Measurements from ENCODE around the gene CISH. TPM values are rescaled to one million over a fixed set of nuclear protein-coding genes. Genes with fewer than 3 reads are reported as not detected.
A peak's percentile ranks its signal among the peaks of the same experiment; 100 is the strongest.

The CISH gene
- total RNA-seq, 1 donor from 2014 or later, result 6.4 TPM

DNA sequence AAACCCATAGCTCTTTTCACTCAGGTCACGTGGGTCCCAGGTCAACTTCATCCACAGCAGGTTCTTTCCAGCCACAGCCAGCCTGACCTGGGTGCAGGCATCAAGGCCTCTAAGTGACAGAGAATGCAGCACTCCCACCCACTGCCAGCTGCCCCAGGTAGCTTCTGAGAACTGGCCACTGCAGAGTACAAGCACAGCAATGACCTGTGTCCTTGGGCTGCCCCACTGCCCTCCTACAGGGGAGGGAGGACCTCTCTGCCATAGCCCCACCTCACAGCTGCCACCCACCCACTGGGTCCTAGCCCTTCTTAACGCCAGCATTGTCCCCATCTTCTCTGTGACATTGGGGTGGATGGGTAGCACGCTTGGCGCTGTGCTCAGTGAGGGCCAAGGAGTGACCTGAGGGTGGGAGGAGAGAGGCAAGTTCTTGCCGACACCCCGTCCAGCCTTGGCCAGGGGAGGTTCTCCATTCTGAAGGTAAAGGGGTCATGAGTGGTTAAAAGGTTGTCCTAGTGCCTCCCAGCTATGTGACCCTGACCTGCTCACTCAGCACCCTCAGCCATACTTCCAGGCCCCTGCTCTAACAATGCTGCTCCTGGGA is 12.4 kb downstream of the CISH start:
- no peak for DNase-seq (ENCODE audit: low read depth)

DNA sequence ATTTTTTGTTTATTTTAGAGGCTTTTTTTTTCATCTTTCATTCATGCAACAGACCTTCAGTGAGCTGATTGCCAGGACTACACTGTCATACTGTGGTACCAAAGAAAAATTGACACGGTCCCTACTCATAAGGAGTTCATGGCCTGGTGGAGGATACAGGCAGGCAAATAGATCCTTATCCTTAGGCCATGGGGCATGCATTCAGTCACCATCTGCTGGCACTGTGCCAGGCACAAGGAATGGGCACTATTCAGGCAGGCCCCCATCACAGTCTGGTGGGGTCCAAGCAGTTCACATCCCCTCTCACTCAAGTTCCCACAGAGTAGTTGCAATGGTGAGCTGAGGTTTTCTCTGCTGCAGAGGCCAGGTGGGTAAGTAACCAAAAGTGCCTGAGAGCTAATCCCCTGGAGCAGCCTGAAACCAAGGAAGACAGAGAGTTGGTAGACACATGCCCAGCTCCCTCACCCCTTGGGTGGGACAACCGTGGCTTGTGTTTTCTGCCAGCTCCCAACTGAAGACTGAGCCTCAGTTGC is 17.3 kb downstream of the CISH start:
- DNase-seq (ENCODE audit: low read depth), result no peak

DNA sequence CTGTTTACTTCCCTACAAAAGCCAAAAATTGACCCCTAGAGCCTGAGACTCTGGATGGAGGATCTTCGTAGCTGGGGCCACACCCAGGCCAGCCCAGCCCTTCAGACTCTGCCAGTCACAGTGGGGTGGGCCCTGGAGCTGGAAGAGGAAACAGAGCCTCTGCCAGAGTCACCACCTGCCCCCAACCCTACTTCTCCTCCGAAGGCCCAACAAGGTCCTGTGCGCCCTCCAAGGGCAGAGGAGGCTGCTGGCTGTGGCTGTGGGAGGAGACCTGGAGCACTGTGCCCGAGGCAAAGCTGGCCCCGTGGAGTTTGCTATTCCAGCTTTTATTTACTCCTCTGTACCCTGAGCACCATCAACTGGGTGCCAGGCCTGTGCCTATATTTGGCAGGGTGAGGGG is 19.0 kb downstream of the CISH start:
- no peak for DNase-seq (ENCODE audit: low read depth)

DNA sequence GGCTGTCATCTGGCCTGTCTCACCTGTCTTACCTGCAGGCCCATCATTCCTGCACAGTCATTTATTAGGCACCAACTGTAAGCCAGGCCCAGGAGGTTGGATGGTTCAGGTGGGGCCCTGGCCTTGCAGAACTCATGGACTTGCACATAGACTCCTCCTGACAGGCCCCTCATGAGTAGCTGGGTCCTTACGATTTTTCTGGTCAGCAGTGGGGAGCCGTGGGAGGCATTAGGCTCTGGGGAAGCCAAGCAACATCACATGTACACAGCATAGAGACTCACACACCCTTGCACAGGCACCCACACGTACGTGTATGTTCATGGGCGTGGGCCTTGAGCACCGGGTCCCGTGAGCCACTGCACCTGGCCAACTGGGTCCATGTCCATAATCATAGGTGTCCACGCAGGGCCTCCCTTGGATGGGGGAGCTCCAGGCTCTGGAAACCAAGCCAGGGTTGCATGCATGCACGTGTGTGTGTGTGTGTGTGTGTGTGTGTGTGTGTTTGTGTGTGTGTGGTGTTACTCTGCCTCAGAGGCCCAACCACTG is 20.3 kb downstream of the CISH start:
- no peak for DNase-seq (ENCODE audit: low read depth)

DNA sequence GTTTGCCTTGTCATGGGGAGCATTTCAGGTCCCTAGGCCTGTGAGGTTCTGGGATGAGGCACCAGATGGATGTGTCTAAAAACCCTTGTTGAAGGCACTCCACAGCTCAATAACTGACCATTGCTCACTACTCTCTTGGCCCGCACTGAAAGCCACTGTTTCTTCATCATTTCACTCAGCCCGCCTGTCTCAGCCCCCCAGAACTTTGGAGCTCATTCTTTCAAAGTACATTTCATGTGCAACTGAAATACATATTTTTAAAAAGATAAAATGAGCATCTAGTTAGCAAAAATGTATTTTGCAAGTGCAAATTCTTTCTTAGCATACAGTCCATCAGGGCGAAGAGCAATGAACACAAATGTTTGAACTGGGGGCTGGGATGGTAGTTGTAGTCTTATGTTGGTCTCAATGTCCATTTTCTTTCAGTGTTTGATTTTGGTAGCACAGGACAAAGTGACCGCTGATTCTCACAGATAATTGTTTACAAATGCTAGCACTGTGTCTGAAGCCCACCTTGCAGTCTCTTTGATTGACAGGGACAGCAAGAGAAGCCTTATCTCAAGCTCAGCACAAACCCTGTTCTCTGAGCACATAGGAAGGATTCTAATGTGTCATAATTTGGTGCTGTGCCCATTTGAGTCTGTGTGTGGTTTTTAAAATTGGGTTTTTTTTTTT is 22.7 kb downstream of the CISH start:
- DNase-seq (ENCODE audit: low read depth), result no peak

DNA sequence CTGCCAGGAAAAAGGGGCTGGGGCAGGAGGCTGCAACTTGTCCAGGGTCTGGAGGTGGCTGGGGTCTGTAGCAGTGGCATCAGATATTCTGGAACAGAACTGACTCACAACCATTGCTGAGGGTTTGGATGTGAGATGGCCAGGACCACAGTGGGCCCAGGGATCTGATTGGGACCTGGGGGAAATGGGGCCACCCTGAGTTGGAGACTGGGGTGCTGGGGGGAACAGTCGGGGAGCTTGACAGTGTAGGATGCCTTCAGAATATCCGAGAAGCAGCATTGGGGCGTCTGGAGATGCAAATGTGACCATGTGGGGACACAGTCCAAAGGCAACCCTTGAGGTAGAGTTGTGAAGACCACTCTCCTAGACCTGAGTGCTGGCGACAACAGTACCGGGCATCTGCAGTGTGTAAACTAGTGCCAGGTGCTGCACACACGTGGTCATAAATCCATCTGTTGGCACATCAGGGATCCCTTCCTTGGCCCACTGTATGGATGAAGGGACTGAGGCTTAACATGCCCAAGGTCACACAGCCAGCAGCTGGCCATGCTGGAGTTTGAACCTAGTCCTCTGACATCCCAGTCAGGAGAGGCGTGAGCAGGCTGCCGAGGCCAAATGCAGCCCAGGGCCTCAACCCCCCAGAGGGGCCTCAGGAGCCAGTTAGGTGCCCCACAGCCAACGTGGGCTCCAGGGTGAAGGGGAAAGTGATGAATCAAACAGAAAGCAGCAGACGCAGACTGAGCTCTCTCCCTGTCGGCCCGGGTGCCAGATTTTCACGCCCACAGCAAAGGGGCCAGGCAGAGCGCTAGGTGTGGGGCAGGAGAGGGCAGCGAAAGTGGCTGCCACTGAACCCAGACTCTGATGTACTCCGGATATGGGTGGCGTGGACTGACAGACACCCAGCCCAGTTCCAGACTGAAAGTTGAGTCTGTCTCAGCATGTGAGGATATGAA is 23.5 kb downstream of the CISH start:
- DNase-seq (ENCODE audit: low read depth), result no peak

DNA sequence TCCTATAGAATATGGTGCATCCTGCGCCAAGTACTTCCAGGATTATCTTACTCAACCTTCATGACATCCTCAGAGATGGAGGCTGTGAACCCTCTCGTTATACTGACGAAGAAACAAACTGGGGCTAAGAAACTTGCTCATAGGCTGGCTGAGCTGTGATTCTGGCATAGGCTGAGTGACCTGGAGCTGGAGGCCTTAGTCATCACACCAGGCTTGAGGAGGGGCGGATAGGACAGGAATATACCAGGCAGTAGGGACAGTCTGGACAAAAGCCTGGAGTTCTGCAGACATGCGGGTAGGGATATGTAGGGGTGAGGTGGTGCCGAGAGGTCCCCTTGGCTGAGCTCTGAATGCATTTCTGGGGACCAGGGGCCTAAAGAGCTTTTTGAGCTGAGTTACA is 24.2 kb downstream of the CISH start:
- peak; percentile 41 for DNase-seq (ENCODE audit: low read depth)

DNA sequence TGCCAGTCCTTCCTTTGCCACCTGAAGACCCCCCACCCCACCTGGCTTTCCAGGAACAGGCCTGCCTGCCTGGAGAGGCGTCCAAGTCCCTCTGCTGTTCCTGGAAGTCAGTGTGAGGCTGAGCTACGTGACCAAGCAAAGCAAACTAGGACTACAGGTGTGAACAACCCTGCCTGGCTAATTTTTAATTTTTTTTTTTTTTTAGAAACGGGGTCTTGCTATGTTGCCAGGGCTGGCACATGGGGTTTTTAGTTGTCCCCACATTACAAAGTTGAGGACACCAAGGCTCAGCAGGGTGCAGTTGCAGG is 24.9 kb downstream of the CISH start:
- DNase-seq (ENCODE audit: low read depth), result no peak

DNA sequence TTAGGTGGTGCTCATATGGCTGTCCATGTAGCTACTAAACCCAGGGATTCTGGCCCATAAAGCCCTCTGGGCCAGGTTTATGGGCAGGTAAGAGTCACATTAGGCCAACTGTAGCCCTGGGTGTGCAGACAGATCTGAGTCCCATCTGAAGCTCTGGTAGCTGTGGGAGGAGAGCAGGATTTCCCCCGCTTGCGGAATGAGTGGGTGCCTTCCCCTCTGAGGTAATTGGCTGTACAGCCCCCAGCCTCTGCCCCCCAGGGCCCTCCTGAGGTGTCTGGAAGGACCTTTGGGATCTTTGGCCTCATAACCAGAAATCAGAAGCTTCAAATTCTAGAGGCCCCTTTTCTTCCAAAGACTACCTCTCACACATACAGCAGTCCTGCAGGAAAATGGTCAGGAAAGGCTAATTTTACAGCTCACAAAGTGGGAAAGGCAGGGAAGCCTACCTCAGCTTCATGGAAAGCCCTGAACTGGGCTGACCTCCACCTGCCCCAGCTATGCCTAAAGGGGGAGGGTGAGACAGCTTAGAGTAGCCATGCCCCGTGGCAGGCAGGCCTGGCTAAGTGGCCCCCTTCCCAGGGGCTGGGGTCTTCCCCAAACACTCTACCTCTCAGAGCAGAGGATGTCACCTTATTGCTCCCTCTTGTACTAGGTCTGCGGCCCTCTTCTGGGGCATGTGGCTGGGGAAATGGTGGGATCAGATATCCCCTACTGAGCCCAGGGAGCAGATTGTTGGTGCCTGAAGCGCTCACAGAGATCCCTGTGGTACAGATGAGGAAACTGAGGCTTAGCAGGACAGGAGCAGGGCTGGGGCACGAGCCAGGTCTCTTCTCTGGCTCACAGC is 25.4 kb downstream of the CISH start:
- DNase-seq (ENCODE audit: low read depth), result no peak

DNA sequence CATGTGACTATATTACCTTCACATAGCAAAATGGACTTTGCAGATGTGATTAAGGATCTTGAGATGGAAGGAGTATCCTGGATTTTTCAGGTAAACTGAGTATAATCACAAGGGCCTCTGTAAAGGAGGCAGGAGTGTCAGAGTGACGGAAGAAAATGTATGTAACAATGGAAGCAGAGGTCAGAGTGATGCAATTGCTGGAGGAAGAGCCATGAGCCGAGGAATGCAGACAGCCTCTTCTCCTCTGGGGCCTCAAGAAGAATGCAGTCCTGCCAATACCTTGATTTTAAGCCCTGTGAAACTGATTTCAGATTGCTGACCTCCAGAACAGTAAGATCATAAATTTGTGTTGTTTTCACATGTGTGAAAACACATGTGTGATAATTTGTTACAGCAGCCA is 27.2 kb downstream of the CISH start:
- DNase-seq (ENCODE audit: low read depth), result no peak

DNA sequence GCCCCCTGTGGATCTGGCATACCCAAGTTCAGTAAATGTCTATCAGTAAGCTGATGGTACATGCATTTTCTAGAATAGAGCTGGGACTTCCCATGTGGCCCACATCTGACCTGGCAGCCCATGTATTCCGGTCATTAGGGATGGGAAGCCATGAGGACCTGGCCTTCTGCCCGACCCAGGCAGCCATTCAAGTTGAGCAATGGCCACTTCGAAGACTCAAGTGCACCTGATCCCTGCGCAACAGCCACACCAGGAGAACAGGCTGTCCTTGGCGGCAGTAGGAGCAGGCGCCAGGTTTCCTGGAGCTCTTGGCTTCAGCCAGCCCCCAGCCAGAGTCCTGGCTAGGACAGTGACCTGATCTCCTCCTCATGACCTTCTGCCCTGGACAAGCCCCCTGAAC is 27.7 kb downstream of the CISH start:
- no peak for DNase-seq (ENCODE audit: low read depth)

DNA sequence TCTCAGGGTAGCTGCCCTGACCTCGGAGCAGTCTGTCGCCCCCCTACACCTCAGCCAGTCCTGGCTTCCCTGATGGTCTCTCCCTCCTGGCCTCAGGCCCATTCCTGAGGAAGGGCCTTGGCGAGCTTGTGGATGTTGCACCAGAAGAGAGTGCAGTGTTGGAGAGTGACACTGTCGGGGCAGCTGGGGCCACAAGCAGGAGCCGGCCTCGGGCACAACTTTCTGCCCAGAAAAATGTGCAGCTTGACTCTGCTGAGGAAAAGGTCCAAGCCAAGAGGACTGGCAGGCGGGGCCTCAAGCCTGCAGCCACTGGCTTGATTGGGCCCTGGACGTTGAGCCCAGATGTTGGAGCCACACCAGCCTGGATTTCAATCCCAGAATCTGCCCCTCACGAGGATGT is 29.5 kb downstream of the CISH start:
- no peak for DNase-seq (ENCODE audit: low read depth)

DNA sequence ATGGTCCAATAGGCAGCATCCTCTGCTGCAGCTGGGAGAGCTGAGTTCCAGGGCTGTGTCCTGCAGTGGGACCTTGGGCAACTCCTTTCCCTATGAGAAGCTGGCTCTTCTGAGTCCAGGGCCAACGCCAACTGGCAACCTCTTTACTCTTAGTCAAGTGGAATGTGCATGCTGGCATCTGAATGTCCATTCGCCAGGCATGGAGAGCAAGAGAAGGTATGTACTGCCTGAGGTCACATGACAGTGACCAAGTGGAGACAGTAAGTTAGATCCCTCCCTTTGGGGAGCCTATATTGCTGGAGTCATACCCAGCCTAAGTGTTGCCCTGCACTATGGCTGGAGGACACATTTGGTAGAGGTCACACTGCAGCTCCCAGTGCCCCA is 30.1 kb downstream of the CISH start:
- no peak for DNase-seq (ENCODE audit: low read depth)

DNA sequence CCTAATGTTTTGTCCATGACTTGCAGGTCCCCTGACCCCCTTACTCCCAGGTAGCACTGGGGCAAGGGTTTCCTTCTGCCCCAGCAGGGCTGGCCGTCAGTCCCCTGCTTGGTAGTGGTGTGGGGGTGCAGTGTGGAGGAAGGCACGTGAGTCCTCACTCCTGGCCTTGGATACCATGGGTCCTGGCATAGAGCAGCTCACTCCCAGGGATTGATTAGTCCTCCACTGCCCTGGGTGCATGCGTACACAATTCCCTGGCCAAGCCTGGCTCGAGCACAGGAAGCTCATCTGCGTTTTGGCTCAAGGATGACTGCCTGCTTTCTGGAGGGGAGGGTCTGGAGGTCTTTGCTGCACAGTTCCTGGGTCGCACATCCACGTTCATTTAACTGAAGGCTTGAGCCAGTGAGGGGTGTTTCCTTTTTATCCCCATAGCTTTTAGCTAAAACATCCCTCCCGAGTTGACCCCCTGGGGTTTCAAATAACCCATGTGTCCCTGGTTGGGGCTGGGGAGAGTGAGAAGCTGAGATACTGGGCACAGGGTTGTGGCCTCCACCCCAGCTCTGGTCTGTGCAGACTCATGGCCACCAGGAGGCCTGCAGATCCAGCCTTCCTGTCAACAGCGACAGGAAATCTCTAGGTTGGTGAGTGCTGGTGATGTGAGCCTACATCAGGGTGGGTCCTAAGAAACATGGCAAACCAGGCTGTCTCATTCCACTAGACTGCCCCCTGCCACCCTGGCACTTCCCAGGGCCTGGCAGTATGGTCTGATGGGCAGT is 30.7 kb downstream of the CISH start:
- no peak for DNase-seq (ENCODE audit: low read depth)

DNA sequence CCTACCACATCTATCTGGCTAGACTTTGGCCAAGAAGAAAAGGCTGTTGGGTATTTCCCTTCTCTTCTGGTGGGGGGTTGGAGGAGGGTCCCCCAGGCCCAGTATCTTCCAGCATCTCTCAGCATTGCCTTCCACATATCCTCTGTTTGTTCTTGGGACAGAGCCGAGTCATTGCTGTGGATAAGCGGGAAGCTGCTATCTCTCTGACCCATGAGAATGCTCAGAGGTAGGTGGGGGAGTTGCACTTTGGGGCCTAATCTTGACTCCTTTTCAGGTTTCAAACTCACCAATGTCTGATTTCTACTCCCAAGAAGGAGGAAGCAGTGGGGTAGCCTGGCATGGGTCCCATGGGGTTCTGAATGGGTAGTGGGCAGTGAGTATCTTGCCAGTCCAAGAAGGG is 34.2 kb downstream of the CISH start:
- DNase-seq (ENCODE audit: low read depth), result no peak

DNA sequence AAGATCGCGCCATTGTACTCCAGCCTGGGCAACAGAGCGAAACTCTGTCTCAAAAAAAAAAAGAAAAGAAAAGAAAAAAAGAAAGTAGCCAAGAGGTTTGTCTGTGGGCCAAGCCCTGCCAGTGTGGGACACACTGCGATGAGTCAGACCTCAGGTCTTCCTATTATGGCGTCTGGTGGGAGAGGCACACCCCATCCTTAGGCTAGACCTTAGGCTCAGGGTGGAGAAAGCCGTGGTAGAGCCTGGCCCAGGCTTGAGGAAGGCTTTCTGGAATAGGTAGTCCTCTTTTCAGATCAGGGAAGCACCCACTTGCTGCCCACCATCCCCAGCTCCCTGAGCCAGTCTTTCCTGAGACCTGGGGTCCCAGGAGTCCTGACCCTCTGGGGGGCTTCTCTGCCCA is 36.2 kb downstream of the CISH start:
- DNase-seq (ENCODE audit: low read depth), result peak; percentile 19

DNA sequence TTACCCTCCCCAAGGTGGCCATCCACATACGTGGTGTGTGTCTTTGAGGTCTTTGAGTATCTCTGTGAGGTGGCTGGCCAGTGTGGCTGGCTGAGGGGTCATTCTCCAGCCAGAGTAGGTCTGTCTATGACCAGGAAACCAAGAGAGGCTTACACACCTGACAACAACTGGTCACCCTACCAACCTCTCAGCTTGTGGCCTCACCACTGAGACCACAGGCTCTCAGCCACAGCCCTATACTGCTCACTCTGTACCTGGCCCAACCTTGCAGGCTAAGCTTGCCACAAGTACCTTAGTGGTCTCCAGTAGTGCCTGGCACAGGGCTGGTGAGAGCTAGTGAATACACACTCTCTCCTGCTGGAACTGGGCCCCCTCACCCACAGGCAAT is 37.1 kb downstream of the CISH start:
- no peak for DNase-seq (ENCODE audit: low read depth)

DNA sequence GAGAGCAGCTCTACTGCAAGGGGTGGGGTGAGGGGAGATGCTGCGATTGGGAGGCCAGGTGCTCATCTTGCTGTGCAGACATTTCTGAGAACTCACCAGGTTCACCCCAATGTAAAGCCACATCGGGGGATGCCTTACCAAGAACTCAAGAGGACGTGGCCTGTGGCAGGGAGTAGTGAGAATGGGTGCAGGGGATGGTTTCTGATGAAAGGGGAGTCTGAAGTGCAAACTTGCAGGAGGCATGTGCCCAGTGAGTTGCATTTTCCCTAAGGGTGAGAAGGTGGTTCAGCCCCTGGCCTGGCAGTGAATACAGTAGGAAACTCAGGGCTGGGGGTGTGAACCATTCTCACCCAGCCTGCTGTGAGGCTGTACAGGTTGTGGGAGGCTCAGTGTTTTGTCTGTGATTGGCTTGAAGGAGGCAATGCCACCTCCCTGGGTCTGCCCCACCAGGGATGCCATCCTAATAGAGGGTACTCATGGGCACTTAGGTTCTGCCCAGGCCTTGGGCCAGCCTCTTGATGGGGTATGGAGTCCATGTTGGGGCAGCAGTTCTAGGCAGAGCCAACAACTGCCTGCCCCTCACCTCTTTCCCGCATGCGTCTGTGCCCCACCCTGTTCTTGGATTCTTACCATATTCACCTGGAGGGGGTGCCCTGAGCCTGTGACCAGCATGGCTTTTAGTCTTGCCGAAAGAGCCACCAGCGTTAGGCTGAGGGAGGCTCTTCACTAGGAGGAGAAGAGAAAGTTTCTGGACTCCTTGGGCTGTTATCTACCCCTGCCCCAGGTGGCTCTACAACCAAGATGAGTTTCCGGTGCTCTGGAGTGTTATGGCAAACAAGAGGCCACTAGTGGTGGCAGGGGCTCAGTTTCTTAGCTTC is 37.8 kb downstream of the CISH start:
- DNase-seq (ENCODE audit: low read depth), result no peak

DNA sequence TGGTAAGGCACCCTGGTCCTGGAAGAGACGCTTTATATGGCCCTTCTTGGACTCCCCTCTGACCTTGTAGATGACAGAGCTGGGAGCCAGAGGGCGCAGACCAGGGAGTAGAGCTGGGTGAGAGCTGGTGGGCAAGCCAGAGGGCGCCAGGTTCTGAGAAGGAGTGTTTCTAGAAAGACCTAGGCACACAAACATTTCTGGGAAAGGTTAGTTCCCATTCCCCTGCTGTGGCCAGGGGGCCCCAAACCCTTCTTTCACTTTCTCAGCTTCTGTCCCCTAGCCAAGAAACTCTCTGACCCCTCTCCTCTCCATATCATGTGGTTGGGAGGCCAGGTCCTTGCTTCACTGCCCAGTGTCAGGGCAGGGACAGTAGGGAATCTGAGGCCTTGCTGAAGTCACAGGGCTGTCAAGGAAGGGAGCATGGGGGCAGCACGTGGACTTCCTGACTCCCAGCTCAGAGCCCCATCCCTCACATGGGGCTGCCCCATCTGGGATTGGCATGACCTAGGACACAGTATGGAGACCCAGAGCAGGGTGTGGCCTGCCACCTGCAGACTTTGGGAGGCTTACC is 38.7 kb downstream of the CISH start:
- DNase-seq (ENCODE audit: low read depth), result no peak

DNA sequence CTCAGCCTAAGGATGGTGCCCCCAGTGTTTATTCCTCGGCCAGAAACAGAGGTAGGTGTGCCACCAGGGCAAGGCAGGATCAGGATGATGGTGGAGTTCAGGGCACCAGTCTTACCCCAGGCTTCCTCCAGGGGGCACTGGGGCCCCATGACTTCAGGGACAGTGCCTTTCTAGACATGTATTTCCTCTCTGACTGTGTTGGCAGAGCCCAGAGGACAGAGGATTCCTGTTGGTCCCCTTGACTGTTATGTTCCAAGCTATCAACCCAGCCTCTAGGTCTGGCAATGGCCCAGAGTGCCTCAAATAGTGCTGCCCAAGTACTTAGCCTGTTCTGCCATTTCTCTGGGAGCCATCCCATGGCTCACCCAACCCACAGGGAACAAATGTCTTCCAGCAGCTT is 39.4 kb downstream of the CISH start:
- DNase-seq (ENCODE audit: low read depth), result peak; percentile 54

Measured in renal cortical epithelial cell (primary cell).